ENCODE measurements around the gene LBP. TPM values are rescaled to one million over a fixed set of nuclear protein-coding genes. Genes with fewer than 3 reads are reported as not detected.

The LBP gene
- total and polyA plus RNA-seq, 2 of the 13 experiments (the other 11 are each of a cell fraction or from before 2014, with no cell fraction given), result 0.07 to 0.20 TPM

- no peak for TF ChIP-seq AHDC1 (CRISPR knock-in tag; IDR thresholded peaks at IDR 0.05; ENCODE audit: borderline replicate concordance)
- TF ChIP-seq RXRA (CRISPR knock-in tag; IDR thresholded peaks at IDR 0.05), result no peak
- TF ChIP-seq, protein P1, sequence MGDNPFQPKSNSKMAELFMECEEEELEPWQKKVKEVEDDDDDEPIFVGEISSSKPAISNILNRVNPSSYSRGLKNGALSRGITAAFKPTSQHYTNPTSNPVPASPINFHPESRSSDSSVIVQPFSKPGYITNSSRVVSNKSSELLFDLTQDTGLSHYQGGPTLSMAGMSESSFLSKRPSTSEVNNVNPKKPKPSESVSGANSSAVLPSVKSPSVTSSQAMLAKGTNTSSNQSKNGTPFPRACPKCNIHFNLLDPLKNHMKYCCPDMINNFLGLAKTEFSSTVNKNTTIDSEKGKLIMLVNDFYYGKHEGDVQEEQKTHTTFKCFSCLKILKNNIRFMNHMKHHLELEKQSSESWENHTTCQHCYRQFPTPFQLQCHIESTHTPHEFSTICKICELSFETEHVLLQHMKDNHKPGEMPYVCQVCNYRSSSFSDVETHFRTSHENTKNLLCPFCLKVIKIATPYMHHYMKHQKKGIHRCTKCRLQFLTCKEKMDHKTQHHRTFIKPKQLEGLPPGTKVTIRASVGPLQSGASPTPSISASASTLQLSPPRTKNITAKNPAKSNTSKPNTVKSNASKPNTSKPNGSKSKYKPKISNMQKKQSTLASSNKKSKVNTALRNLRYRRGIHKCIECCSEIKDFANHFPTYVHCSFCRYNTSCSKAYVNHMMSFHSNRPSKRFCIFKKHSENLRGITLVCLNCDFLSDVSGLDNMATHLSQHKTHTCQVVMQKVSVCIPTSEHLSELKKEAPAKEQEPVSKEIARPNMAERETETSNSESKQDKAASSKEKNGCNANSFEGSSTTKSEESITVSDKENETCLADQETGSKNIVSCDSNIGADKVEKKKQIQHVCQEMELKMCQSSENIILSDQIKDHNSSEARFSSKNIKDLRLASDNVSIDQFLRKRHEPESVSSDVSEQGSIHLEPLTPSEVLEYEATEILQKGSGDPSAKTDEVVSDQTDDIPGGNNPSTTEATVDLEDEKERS (CRISPR knock-in tag; IDR thresholded peaks at IDR 0.05), result no peak
- no peak for TF ChIP-seq ZBTB7B (CRISPR knock-in tag; IDR thresholded peaks at IDR 0.05)
- TF ChIP-seq POLR2G (IDR thresholded peaks at IDR 0.05; ENCODE audit: low read depth, low read length), result peak; percentile 86
- no peak for TF ChIP-seq DZIP1 (CRISPR knock-in tag; IDR thresholded peaks at IDR 0.05)
- no peak for TF ChIP-seq ZNF776 (CRISPR knock-in tag; IDR thresholded peaks at IDR 0.05)
- no peak for TF ChIP-seq ZSCAN22 (CRISPR knock-in tag; IDR thresholded peaks at IDR 0.05)
- TF ChIP-seq, protein P2, sequence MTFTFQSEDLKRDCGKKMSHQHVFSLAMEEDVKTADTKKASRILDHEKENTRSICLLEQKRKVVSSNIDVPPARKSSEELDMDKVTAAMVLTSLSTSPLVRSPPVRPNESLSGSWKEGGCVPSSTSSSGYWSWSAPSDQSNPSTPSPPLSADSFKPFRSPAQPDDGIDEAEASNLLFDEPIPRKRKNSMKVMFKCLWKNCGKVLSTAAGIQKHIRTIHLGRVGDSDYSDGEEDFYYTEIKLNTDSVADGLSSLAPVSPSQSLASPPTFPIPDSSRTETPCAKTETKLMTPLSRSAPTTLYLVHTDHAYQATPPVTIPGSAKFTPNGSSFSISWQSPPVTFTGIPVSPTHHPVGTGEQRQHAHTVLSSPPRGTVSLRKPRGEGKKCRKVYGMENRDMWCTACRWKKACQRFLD (CRISPR knock-in tag; IDR thresholded peaks at IDR 0.05; ENCODE audit: borderline replicate concordance), result 0 out of 2 replicates have a peak, but pooled peaks have one; percentile 68
- peak; percentile 98 for TF ChIP-seq RBM22 (optimal IDR thresholded peaks at IDR 0.05; ENCODE audit: low read length)
- TF ChIP-seq ZBTB1 (CRISPR knock-in tag; IDR thresholded peaks at IDR 0.05; ENCODE audit: borderline replicate concordance), result no peak
- no peak for TF ChIP-seq ZNF557 (CRISPR knock-in tag; IDR thresholded peaks at IDR 0.05)
- TF ChIP-seq XRCC5 (optimal IDR thresholded peaks at IDR 0.05; ENCODE audit: low read length), result no peak
- peak; percentile 38; the same call in 1 of the 2 replicates for TF ChIP-seq ZFX (CRISPR knock-in tag; IDR thresholded peaks at IDR 0.05; ENCODE audit: low read depth)
- TF ChIP-seq, protein P3, sequence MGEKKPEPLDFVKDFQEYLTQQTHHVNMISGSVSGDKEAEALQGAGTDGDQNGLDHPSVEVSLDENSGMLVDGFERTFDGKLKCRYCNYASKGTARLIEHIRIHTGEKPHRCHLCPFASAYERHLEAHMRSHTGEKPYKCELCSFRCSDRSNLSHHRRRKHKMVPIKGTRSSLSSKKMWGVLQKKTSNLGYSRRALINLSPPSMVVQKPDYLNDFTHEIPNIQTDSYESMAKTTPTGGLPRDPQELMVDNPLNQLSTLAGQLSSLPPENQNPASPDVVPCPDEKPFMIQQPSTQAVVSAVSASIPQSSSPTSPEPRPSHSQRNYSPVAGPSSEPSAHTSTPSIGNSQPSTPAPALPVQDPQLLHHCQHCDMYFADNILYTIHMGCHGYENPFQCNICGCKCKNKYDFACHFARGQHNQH (CRISPR knock-in tag; IDR thresholded peaks at IDR 0.05), result no peak
These were observed 72.4 kb downstream of the LBP start (continued) for GRCh38 chr20:38418509-38419204.
